Measurements from ENCODE around the gene HDAC4. TPM values are rescaled to one million over a fixed set of nuclear protein-coding genes. Genes with fewer than 3 reads are reported as not detected.

The HDAC4 gene
- total RNA-seq, 1 donor from 2014 or later, result 29.4 TPM

DNA sequence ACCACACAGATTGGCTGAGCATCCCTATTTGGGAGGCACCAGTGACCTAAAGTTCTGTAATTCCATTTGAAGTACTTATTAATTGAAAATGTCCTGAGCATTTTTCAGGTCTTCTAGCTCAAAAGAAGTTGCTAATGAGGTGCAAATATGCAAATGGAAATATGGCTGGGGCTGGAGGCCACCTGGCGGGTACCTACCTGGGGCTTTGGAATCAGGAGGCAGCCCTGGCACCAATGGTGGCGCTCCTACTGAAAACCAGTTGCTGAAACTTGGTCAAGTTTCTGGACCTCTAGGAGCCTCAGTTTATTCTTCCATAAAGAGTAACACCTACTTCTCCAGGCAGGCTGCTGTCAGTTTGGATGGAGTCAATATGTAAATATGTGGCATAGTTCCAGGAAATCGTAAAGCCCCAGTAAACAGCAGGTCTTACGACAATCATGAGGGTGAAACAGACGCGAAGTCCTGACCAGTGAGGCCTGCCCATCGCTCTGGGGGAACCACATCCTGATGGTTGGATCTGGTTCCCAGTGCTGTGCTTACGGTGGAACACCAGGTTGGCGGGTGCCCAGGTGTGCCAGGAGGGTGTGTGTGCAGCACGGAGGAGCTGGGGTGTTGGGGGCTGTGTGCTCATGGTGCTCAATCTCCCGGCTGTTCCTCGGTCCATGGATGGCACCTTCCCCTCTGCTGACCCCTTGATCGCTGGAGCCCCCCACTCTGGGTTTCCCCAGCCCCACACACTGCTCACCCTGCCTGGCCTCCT lies 366.8 kb downstream of the HDAC4 start:
- DNase-seq (ENCODE audit: low read depth), result peak; percentile 16

DNA sequence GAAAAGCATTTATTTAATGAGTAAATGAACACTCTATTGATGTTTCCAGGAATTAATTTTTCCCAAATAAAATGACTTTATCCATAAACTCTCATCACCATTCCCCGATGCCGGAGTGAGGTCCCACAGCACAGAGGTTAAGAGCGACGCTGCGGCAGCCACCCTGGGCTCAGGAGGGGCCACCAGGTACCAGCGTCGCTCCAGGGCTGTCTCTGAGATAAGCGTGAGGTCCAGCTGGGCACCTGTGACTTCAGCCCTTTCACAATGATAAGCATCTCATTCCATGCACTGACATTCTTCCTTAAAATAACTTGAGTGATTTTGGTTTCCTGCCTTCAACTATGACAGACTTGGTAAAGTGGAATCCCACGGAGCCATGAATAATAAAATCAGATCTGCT lies 370.9 kb downstream of the HDAC4 start:
- DNase-seq (ENCODE audit: low read depth), result no peak

DNA sequence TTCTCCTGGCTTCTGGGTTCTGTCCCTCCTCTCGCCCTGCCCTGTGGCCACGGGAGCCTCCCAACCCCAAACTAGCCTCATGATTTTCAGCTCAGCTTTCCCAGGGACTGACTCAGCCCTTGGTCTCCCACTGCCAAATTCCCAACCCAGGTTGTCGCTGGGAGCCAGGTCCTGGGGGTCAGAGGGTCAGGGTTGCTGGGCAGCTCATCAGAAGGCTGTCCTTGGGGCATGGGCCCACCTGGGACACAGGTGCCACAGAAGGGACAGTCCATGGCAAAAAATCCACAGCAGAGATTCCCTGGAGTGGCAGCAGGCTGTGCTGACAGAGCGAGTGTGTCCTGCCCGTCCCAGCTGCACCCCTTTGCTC lies 372.6 kb downstream of the HDAC4 start:
- DNase-seq (ENCODE audit: low read depth), result no peak

DNA sequence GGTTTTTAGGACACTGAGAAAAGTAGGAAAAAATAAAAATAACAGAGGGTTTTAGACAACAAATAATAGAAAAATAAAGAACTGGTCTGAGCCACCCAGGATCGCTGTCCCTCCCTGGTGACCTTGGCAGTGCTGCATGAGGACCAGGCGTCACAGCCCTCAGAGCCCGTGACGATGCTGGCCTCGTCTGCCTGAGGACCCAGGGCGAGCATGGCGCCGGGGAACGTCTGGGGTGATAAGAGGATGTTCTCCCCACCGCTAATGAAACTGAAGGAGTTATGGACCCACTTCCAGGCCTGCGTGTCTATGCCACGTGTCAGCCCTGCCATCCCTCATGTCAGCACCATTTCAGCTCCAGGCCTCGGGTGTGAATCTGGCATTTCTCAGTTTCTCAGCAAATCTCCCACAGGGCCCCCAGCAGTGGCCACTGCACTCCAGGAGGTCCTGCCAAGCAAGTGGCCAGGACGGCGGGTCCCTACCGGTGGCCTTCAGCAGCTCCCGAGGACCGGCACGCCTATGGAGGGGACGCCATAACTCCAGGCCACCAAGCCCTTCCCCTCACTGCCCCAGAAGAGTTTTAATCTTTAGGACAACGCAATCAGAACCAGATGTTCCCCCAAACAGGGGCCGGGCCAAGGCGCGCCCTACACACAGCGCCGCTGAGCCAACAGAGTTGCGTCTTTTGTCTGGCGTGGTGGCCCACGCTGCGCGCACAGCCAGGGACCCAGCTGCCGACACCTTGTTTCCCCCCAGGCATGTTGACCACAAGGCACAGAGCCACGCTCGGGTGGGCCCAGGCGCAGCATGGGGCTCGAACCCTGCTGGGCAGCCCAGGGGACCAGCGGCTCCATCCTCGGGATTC lies 373.2 kb downstream of the HDAC4 start:
- DNase-seq (ENCODE audit: low read depth), result no peak

DNA sequence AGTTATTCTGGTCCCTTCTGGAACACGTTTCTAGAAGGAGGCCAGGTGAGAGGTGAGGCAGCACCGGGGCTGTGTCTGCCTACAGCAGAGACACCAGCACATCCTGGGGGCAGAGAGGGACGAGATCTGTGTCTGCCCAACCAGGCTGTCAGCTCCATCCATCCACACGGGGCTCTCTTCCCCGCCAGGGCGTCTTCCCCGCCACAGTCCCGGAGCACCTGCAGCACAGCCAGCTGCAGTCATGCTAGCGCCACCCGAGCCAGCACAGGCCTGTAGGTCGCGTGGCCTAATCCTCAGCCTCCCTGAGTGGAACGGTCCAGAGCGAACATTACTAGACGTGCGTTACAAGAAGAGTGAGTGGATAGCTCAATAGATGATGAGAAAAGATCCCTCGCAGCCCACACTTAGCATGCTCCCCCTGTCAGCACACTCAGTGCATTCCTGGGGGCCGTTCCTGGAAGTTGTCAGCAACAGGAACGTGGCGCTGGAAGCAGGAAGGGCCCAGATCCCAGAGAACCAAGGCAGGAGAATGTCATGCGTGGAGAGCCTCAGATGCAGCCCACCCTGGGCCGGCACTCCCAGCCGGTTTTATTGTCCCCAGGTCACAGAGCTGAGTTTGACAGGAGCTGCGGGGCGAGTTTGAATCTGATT lies 374.0 kb downstream of the HDAC4 start:
- DNase-seq (ENCODE audit: low read depth), result no peak

DNA sequence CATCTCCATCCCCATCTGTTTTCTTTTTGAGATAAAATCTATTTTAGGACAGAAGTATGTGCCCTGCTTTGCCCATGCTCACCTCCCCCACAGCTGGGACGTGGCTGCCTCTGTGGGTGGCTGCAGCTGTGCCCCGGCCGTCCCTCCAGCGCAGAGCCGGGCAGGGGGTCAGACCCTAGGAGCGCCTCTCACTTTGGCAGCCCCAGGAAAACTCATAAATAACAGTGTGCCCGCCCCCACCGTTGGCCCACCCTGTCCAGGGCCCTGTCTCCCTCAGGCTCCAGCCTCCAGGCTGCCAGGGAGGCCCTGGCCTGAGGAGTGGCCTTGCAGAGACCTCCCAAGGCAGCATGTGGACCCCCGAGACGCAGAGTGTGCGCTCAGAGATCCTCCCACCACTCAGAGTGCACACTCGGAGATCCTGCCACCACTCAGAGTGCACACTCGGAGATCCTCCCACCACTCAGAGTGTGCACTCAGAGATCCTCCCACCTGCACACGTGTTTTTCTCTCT lies 374.8 kb downstream of the HDAC4 start:
- no peak for DNase-seq (ENCODE audit: low read depth)

DNA sequence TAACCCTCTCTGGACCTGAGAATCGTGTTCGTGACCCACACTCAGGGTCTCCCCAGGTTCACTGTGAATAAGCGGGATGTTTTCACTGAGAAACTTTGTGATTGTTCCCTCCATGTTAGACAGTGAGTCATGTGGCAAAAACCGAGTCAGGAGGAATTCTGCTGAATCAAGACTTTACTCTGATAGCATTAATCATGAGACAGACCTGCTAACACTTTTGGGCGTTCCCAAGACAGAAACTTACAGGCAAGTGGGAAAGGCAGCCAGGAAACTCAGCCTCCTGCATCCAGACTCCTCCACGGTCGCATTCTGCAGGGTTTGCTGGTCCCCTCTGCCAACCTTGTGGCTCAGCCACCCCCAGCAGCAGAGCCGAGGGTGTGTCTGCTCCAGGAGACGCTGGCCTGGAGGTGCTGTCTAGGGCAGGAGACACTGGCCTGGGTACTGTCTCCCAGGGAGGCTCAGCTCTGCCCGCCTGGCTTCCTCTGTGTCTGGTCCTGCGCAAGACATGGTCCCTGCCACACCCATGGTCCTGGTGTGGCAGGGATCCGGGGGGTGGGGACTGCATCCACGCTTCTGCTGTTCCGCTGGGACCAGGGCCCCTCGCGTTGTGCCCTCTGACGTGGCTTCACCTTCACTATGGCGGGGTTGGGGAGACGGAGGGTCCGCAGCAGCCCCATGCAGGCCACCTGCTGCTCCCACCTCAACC lies 375.6 kb downstream of the HDAC4 start:
- peak; percentile 60 for DNase-seq (ENCODE audit: low read depth)

DNA sequence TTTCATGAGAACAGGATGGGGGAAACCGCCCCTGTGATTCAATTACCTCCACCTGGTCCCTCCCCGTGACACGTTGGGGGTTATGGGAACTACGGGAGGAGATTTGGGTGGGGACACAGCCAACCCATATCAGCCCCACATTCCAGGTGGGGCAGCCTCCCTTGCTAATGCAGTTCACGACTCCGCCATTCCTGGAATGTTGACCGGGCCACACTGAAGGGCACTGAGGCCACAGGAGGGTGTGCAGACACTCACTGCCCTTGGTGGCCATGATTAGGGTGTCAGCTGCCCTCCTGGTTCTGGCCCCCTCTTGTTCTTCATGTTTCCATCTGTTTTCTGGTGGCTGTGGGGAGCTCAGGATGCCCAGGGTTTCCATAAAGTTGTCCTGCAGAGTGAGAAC lies 376.6 kb downstream of the HDAC4 start:
- DNase-seq (ENCODE audit: low read depth), result no peak

DNA sequence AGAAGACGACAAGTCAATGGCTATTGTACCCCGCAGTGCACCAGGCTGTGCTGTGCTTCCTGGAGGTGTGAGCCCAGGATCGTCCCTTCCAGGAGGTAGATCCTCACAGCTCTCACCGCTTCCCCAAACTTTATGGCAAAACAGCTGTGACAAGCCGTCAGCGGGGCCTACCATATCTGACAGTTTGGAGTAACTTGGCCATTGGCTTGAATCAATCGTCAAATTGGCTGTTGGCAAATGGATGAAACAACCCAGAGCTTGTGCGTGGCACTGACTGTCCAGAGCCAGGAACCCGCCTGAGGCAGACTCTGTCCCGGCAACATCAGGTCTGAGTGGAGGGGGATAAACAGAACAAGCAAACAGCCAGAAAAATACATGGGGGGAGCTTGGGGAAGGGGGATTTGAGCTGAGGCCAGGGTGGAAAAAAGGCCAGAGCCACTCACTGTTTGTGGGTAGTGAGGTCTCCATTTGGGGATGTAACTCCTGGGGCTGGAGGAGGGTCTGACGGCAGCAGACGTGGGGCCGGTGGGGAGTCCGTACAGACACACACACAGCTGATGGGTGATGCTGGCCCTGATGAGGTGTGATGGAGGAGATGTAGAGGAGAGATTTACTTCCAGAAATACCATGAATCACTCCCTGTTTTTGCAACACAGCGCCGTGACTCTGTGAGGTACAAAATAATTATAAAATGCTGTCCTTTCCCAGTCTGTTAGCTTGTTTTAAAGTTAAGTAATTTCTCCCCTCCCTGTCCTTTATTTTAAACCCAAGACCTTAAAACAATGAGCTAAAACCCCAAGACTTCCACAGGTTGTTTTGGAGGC lies 378.2 kb downstream of the HDAC4 start:
- DNase-seq (ENCODE audit: low read depth), result no peak

DNA sequence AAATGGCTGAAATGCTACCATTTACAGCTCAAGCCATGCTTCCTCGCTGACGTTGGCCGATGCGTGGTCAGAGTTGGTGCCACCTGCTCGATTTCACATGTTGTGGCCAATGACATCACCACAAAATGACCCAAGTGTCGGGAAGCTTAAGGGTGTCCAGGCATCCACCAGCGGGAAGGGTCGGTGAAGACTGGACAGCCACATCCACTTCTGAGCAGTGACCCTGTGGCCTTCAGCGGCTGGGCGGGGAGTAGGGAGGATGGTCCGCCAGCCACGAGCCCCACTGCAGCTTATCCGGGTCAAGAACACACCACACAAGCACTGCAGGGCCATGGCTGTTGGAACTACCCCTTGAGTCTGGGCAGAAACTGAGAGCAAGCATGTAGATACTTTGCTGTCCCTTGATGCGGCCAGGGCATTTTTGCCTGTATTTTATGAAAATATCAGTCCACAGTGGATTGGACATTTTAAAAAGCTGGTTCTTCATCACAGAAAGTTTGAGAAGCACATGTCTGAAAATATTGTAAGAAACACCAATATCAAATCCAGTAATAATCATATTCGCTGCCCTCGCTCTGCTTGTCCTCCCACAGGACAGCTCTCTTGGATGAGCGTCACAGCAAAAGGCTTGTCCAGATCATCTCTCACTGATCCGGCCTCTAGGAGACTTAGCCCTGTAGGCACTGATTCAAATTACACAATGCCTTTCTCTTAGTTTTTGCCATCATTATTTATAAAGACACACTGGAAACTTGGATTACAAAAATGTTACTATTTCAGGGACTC lies 379.0 kb downstream of the HDAC4 start:
- no peak for DNase-seq (ENCODE audit: low read depth)

DNA sequence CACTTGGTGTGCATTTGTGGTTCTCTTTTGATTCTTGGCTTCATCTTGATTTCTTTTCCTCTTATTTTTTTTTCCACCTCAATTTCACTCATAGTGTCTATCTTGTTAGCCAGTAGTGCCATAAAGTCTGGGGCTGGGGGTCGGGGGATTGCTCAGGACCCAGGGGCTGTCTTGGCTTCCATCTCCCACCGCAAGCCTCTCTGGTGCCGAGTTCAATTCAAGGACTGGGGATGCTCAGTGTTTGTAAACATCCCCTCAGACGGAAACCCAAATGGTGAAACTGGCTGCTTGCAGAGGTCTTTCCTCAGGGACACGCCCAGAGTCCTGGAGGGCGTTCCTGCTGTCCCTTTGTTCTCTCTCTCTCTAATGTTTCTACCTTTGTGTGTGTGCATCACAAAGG lies 379.6 kb downstream of the HDAC4 start:
- DNase-seq (ENCODE audit: low read depth), result no peak

DNA sequence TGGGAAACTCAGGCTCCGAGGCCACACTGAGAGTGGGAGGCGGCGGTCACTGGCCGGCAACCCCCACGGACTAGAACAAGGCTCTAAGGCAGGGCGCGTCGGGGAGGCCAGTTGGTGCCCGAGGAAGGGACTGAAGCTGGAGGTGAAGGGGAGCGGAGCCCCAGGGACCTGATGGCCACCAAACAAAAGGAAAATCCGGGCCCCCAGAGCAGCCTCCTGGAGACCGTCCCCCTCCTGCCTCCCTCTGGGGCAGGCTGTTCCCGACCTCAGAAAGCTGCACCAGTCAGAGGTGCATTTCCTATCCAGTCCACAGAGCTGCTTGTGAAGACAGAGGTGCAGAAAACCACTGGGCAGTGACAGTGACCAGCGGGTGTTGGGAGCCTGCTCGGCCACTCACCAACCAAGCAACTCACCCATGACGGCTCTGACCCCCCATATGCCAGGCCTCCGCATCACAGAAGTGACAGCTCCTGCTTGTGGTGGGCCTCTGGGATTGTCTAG lies 380.2 kb downstream of the HDAC4 start:
- DNase-seq (ENCODE audit: low read depth), result no peak

DNA sequence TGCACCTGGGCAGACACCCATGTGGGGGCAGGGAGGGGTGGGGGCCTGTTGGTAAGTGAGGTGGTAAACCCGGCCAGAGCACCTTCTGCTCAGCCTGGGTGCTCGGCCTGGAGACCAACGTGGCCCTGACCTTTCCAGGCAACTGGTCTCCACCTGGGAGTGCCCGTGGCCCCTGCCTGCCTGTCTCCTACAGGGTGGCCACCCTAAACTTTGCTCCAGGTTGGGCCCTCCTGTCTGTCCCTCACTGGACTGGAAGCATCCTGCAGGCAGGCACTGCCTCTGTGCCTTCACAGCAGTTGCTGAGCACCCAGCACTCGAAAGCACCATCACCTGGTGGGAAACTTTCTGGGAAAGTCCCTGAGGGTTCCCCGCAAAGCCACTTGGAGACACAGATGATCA lies 381.6 kb downstream of the HDAC4 start:
- no peak for DNase-seq (ENCODE audit: low read depth)

DNA sequence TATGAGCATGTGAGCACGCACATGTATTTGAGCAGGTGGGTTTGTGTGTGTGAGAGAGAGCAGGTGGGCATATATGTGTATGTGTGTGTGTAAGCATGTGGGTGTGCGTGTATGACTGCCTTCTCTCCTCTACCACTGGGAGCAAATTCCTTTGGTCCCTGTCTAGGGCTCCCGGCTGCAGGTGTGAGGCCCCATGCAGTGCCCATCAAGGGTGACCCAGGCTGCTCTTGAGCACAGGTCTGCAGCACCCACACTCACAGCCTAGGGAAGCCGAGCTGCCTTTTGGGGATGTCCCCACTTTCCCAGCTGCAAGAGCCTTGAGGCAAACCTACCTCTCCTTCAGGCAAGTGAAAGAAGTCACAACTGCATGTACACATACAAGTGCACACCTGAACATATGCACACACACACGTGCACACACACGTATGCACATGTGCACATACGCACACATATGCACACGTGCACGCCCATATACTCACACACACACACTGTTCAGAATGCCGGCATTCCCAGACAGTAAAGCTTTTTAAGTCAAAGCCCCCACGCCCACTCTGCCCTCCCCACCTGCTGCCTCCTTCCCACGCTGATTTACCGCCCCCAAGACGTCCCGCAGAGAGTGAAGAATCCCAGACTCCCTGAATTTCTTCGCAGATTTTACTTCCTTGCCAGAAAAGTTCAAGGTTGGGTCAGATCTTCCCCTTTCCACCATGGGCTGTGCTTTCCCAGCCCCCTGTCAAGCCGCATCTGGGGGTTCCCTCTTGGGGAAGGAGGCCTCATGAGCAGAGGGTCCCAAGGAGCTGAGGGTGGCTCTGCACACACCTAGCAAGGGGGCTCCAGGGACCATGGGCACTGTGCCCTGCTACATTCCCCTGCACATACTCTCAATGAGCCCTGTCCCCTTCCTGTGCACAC lies 382.3 kb downstream of the HDAC4 start:
- no peak for DNase-seq (ENCODE audit: low read depth)

DNA sequence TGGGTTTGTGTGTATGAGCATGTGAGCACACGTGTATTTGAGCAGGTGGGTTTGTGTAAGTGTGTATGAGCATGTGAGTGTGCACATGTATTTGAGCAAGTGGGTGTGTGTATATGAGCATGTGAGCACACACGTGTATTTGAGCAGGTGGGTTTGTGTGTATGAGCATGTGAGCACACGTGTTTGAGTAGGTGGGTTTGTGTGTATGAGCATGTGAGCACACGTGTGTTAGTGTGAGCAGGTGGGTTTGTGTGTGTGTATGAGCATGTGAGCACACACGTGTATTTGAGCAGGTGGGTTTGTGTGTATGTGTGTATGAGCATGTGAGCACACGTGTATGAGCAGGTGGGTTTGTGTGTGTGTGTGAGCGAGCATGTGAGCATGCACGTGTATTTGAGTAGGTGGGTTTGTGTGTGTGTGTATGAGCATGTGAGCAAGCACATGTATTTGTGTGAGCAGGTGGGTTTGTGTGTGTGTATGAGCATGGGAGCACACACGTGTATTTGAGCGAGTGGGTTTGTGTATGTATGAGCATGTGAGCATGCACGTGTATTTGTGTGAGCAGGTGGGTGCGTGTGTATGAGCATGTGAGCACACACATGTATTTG lies 383.2 kb downstream of the HDAC4 start:
- no peak for DNase-seq (ENCODE audit: low read depth)

DNA sequence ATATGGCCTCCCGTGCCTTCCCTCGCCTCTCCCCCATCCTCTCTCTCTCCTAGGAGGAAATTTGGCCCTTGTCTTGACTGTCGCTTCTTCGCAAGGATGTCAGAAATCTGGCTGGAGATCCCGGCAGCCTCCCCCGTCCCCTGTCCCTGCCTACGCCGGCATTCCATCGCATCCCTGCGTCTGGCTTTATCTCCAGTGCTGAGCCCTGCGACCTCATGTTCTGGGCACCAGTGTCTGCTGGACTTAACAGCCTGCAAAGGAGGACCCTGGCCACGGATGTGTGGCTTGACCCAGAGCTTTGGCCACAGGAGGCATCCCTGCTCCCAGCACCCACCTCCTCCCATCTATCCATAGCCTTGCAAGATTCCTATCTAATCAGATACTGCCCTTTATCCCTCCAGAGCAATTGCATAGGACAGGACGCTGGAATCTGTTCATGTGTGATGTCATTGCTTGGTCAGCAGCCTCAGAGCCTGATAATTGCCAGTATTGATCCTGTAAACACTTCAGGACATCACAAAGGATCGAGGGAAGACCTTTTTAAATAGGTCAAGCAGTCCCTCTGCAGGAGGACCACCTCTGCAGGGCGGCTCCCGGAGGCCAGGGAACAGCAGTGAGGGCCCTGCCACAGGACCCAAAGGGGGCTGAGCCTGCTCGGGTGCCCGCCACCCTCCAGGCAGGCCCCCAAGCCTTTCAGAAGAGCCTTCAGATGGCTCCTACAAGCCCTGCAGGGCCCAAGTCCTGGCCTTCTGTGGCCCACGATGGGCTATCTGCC lies 384.7 kb downstream of the HDAC4 start:
- no peak for DNase-seq (ENCODE audit: low read depth)

DNA sequence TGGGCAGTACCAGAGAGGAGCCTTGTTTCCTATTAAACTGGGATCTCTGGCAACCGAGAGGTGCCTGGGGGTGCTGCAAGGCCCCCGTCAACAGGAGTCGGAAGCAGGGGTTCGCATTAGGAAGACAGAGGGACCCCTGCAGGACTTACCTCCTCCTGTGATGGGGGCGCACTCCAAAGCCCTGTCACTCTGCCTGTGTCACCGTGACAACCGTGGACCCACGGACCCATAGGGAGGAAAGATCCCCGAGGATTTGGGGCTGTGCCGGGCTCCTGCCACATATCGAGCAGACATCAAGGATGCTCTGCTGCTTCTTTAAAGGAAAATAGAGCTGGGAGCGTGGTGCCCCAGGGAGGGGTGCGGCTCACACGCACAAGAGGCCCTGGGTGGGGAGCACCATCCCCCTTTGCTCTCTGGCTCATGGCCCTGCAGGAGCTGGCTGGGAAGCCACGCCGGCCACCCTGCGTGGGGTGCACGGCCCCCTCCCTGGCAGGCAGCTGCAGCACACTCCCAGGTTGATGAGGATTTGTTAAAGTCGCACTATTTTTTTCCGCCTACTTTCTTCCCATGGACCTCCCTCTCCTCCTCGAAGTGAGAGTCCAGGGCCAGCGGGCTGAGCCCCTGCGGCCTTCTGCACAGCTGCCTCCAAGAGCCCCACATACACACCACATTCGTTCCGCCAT lies 385.5 kb downstream of the HDAC4 start:
- DNase-seq (ENCODE audit: low read depth), result no peak
